ENCODE measurements around the gene USP40.

Gene USP40

DNA sequence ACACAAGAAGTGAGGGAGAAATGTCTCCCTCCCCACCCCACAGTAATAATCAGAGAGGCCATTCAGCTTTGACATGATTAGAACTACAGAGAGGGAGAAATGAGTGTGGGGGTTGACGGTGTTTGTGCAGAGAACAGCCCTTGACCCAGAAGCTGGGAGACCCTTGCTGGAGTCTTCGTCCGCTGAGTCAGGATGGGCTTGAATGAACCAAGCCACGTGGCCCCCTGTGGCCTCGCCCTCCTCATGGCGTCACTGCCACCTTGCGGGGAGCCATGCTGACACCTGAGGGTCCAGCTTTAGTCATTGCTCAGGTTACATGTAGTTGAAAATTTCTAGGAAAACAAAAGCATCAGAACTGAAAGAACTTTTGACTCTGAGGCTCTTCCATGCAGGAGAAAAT is 111.1 kb downstream of the USP40 start:
- DNase-seq, result no peak

DNA sequence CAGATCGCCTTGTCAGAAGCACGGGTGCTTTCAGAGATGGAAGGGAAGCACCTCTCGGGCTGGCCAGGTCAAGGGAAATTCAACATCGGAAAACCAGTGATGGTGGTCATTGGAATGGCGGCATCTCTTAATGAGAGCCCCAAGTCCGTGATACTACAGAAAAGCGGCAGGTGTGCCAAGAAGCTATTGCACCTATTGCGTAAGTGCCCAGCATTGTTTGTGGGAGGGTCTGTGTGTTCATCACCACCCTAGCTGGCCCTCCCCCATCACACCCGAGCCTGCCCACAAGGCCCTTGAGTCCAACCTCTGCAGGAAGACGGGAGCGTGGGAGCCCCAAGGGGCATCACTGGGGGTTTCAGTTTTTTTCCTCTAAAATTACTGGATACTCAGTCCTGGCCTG is 111.6 kb downstream of the USP40 start:
- DNase-seq, result no peak

DNA sequence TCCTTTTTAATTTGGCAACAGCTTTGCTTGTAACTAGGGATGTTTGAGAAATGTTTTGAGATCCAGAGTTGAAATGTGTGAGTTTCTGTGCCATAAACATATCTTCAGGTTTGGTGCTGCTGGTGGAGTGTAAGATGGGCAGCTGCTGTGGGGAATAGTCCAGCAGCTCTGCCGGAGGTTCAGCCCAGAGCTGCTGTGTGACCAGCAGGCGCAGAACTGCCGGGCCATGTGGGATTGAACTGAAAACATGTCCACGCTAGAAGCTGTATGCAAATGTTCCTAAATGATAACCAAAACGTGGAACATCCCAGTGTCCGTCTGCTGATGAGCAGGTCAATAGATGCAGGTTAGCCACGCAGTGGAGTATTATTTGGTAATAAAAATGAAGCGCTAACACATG is 112.7 kb downstream of the USP40 start:
- no peak for DNase-seq

DNA sequence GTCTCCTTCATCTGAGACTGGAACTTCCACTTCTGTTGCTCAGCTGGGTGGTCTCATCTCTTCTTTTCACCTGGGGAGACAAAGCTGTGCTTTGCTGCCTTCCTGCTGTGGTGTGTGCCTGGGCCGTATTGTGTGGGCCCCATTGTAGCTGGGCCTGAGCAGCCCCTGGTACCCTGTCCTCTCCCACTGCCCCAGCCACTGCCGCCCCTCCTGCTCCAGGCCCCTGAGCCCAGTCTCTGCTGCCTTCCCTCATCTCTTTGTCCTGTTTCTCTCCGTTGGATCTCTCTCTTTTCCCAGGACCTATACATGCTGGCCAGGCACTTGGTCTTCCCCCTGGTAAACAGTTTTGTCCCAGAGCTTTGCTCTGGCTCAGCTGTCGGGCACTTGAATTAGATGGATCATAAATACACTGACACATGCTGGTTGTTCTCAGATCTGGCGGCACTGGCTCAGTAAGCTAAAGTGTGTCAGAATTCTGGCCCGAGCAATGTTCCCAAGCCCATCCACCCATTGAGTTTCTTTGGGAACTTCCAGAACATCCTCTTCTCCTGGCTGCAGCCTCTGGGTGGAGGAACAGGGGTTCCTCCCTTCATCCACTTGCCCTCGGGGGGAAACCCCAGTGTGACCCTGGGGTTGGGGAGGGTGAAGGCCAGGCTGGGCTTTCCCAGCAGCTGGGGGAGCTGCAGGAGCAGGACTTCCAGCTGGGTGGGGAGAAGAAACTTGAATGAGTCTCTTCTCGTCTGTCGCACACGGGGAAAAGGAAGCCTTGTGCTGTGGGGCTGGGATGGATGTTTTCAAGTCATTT is 113.3 kb downstream of the USP40 start:
- no peak for DNase-seq

DNA sequence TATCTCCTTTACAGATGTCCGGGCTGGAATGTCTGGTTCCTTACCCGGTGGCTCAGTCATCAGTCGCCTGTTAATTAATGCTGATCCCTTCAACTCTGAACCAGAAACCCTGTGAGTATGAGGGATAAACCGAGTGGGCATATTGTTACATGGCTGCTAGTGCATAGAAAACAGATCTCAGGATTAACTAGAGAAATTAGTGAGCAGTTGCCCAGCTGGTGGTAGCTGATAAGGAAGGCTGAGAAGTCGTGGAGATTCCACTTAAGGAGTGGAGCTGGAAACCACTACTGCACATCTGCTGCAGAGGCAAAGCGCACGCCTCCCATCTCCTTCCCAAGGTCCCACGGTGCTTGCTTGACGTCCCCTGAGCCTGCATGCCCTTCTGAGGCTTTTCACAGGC is 114.6 kb downstream of the USP40 start:
- no peak for DNase-seq

DNA sequence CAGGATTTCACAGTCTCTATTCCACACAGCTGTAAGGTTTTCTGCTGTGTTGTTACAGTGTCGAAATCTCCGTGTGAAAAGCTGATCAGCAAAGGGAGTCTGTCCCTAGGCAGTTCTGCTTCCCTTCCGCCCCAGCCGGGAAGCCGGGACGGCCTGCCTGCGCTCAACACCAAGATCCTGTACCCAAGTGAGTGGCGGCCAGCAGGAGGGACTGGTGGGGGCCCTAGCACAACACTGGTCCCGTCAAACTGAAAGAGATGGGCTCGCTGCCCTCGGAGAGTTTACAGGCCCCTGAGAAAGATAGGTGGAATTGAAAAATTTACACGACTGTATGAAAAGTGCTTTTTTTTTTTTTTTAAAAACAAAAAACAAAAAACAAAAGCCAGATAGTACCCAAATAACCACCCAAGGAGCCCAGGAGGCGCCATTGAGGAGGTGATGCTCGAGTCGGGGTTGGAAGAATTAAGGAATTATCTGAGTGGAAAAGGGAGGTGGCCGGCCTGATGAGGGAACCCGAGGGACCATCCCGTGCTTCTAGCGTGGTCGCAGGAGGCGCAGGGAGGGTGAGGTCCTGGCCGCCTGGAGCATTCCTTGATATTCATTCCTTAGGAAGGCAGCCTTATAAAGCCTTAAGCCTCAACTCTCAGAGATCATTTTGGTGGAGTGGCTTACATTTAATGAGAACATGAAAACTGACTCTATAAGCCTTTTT is 115.6 kb downstream of the USP40 start:
- DNase-seq, result no peak

DNA sequence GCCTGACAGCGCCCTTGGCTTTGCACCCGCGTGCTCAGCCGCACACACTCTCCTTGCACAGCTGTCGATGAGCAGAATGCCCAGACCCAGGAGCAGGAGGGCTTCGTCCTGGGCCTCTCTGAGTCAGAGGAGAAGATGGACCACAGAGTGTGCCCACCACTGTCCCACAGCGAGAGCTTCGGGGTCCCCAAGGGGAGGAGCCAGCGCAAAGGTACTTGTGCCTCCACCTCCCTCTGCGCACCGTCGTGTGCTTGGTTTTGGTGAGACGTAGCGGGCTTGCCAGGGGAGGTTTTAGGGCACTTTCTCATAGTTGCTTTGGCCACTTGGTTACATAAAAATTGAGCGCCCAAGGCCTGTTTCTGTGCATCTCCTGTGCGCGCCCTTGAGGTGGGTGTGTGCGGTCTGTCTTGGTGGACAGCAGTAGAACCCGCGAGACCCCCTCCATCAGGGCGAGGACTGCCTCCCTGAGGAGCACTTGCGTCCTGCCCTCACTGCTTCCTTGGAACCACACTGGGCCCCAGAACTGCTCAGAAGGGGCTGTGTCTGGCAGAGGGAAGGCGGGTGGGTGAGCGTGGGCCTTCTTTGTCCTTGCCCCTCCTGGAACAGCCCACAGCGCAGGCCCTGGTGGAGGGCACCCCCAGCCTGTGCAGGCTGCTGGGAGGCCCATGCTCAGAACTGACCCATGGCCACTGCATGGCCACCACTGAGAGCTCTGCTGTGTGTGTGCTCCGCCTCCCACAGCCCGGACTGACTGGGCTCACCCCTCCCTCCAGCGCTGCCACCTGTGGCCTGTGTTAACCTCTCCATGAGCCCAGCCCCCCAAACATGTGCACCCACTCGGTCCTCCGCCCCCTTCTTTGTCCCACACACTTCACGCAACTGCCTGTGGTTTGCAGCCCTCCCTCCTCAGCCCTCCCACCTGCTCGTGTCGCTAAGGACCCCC is 116.4 kb downstream of the USP40 start:
- DNase-seq, result no peak

DNA sequence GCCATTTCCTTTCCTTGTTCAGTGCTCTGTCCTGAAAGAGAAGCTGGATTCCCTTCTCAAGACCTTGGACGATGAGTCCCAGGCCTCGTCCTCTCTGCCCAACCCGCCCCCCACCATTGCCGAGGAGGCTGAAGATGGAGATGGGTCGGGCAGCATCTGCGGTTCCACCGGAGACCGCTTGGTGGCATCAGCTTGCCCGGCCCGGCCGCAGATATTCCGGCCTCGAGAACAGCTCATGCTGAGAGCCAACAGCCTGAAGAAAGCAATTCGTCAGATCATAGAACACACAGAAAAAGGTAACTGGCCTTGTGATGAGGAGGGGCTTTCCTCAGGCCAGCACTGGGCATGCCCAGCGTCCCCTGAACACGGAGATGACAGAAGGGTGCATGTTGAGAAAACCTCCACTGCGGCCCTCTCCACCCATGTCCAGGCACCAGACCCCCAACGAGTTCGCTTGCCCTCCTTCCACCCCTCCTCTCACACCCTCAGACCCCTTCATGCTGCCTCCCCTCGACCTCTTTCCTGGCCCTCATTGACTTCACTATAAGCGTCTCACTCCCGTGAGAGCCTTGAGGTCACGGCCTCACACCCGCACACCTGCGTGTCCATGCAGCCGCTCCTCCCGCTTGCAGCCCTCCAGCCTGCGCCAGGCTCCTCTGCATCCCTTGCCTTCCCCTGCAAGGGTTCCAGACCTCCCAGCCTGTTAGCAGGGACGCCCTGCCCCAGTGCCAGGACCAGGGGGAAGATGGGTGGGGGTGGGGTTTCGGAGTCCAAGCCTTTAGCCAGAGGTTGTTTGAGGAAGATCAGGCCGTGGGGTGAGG is 117.3 kb downstream of the USP40 start:
- DNase-seq, result no peak

DNA sequence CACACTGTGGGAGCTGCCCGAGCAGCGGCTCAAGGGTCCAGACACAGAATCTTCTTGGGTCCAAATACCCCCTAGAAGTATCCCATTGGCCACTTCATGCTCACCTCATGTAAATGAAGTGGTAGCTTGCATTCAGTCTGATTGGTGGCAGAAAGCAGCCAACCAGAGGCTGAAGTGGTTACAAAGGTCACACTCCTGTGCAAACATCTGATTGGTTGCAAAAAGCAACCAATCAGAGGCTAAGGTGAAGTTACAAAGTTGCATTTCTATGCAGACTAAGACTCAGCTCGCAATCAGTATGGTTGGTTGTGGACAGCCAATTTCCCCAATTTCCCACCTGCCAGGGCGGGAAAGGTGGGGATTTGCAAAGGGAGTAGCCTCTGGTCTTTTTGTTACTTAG is 118.0 kb downstream of the USP40 start:
- DNase-seq, result no peak

DNA sequence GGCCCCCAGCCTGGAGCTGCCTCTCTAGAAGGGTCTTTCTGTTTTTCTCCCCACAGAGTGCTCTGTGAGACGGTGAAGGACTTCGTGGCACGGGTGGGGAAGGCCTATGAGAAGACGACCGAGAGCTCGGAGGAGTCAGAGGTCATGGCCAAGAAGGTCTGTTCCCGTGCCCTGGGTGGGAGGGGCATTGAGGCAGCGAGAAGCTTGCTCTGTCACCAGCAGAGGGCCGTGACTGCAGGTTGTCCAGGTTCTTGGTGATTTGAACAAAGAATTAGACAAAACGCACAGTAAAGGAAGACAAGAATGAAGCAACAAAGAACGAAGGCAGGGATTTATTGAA is 118.4 kb downstream of the USP40 start:
- no peak for DNase-seq

DNA sequence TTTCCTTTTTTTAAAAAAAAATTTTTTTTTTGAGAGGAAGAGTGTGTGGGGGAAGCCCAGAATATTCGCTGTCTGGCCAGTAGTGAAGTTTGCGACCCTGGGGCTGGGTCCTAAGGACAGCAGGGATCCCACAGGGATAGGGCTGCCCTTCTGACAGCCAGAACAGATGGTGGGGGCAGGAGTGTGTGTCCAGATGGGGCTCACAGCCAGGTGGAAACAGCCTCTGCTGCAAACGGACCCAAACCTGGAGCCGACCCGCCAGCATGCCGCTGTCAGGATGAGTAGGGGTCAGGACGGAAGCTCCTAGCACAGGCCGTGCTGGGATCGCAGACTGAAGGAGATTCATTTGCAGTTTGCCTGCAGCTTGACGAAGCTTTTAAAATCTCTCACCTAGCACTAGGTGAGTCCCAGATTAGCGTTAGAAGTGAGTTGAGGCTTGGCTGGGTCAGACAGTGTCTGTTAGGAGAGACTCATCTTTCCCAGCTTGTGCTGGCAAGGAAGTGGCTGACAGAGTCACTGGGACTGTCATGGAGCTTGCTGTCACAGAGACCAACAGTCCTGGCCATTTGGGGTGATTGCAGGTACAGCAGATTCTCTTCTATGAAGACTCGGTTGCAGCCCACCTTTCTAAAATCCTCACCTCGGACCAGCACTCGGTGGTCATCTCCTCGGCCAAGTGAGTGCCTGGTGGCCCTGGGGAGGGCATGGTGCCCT is 118.9 kb downstream of the USP40 start:
- DNase-seq, result no peak

DNA sequence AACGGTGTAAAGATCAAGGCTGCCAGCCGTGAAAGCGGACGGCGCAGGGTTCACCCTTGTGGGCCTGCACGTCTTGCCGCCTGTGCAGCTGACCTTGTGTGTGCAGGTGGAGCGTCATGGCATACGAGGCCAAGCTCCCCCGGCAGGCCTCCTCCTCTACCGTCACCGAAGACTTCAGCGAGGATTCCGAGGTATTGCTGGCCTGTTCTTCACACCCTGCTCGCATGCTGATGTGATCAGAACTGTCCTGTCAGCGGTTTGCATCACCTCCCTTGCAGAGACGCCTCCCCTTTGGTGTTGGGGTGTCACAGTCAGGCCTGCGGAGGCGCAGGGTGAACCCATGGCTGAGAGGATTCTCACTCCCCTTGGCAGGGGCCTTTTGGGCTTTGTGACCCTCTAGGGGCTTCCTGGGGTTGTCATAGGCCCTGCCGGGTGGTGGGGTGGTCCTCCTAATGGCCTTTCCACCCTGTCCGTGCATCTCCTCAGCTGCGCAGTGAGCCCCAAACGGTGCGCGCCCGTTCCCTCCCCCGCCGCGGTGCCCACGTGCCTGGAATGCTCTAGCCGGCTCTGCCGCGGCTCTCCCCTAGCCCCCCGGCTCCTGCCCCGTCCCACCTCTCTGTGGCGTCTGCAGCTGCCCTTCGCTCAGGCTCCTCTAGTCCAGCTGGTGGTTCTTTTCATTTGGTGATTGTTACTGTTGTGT is 119.8 kb downstream of the USP40 start:
- no peak for DNase-seq

DNA sequence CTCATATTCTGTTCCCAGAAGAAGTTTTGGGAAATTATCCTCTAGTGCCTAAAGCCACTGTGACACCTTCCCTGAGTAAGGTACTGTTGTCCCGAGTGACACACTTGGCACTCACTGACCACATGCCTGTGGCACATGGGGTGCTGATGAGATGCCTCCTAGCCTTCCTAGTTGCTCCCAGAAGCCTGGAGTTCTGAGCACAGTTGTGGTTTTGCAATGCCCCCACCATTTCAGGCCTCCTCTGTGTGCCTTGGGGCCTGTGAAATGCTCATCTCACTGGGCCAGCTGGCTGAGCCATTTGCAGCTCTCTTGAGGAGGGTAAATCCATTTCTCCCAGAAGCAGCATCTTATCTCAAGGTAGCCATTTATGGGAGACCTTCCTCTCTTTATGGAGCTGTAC is 120.5 kb downstream of the USP40 start:
- DNase-seq, result no peak

DNA sequence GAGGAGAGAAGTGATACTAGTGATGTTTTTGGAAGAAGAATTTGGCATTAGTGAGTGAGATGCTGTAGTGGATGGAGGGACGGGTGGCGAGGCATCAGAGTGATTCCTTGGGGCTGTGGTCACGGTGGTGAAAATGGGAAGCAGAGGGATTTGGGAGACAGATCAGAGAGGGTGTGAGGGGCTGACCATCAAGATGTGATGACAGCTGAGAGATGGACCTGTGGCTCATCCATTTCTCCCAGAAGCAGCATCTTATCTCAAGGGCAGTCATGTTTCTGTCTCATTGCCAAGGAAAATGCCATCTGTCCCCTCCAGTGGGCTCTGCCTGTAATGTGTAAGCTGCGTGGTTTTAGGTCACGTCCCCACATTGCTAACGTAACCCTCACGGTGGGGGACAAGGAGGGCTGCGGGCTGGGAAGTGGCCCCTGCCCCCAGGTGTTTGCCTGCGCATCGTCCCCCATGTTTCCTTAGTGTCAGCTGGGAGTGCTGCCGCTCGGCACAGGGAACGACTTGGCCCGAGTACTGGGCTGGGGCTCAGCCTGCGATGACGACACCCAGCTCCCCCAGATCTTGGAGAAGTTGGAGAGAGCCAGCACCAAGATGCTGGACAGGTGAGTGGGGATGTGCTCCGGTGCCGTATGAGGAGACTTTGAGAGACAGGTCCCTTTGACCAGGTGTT is 121.3 kb downstream of the USP40 start:
- DNase-seq, result no peak

DNA sequence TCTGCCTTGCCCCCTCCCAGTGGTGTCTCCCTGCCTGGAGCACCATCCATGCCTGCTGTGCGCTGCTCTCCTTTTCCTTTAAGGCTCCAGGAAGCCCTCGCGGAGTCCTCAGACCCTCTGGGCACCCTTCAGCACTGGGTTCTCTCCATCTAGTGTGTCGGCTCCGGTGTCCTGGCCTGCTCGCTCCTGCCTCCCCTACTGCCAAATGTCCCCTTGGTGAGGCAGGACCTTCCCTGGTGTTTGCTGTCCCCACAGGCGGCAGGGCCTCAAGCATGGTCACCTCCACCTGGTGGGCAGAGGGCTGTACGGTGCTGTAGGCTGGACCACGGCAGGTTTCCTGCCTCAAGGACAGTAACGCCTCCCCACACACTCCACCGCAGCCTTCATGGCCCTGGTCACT is 122.1 kb downstream of the USP40 start:
- DNase-seq, result no peak

DNA sequence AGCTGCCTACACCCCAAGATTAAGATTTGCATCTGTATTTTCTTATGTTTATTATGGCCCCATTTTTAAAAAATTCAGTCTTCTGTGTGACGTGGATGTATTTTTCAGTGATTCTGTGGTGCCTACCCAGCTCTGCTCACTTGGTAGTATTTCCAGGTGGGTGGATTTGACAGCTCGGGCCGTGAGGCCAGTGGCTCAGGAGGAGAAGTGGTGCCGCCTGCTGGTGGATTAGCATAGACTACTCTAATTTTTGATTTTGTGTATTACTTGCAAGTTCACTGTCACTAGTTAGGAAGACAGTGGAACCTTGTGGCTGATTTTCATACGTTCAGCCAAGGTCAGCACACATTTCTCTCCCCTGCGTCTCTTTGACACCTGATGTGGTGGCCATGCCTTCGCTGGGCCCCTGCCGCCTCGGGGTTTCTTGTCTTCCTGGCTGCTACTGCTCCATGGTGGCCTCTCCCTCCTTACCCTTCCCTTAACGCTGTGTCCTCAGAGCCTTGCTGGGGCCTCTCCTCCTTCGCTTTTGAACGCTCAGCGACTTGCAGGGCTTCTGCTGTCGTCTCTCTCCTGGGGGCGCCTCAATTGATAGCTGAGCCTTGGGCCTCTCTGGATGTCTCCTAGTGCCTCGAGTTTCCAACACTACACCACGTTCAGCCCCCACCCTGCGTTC is 122.9 kb downstream of the USP40 start:
- DNase-seq, result peak; percentile 38 to 83

DNA sequence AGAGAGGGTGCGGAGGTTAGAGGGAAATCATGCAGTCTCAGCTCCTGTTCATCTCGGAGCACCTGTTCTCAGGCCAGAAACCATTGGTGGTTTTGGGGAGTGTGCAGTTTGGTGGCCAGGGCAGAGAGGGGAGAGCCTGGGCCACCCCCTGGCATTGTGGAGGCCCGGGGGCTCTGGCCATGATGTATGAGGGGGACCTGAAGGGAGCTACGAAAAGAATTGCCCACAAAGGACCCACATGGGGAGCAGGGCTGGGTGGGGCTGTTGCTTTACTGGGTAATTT is 124.6 kb downstream of the USP40 start:
- no peak for DNase-seq

DNA sequence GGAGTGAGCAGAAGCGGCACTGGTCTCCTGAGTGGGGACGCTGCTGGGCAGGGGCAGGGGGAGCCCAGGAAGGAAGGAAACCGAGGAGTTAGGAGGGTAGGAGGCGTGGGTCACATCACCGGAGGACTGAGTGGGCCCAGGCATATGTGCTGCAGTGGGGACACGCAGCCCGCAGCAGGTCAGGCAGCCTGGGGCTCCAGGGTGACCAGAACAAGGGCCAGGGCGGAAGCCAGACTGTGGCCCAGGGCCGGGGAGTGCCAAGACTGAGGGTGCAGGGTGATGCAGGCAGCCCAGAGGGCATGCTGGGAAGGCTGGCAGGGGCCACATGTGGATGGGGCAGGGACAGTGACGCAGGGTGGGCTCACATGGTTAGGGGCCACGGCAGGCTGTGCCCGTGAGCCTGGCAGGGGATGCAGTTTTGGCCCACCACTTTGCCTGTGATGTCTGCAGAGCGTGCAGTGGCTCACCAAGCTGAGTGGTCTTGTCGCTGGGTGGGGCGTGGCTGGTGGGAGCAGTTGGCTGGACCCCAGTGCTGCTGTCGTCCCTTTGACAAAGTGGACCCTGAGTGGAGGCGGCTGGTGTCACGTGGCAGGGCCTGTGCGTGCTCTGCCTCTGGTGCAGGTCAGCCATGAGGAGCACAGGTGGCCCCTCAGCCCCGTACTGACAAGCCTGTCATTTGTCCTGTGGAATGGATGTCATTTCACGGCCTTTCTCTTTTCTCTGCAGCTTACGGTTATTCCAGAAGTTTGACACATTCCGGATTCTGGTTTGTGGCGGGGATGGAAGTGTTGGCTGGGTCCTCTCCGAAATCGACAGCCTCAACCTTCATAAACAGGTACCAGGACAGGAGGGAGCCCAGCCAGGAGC is 125.2 kb downstream of the USP40 start:
- DNase-seq, result no peak

DNA sequence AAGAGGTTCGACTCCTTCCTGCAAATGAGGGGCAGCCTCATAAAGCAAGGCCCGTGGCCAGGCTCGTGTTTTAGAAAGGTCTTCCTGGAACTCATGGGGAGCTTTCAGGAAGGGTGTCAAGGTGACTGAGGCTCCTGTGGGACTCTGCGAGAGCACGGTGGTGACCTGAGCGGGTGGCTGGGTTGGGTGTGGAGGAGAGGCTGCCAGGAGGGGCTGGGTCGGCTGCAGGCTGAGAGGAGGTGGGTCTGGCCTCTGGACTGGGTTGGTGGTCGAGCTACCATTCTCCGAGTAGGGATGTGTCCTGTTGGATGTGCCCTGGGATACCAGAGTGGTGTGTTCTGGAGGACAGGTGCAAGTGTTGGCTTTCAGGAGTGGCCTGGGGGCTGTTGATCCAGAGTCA is 125.9 kb downstream of the USP40 start:
- DNase-seq, result no peak
